Liver (tissue), 9 donors: ENCODE data around the gene HELZ2. TPM values are rescaled to one million over a fixed set of nuclear protein-coding genes. Genes with fewer than 3 reads are reported as not detected.

Source experiments
- DNase-seq: peaks from one replicate; pipeline ENCODE4 v3.0.0-alpha.2; 2017; ENCODE audit warnings: low spot score
- H3K27ac ChIP-seq, 2 donors: one replicate each; pipeline ENCODE4 v1.7.0; 2013; ENCODE audit warnings: inconsistent platforms in 2 of 2, low read length in 2 of 2, control low read depth in 1 of 2, low read depth in 1 of 2, mild to moderate bottlenecking in 1 of 2
- H3K27me3 ChIP-seq, 4 donors: one replicate each; pipeline versions ENCODE4 v1.6.1 to v1.7.0; 2013; ENCODE audit warnings: low read length in 3 of 4, inconsistent platforms in 1 of 4, mild to moderate bottlenecking in 1 of 4, moderate library complexity in 1 of 4; ENCODE audit not compliant: control insufficient read depth in 4 of 4, insufficient read depth in 4 of 4
- H3K36me3 ChIP-seq, 4 donors: one replicate each; pipeline versions ENCODE4 v1.6.1 to v1.7.0; 2013; ENCODE audit warnings: low read length in 3 of 4, mild to moderate bottlenecking in 3 of 4, low read depth in 1 of 4, moderate library complexity in 1 of 4; ENCODE audit not compliant: control insufficient read depth in 4 of 4, insufficient read depth in 3 of 4
- H3K4me1 ChIP-seq, 4 donors: one replicate each; pipeline versions ENCODE4 v1.6.1 to v1.7.0; 2013; ENCODE audit warnings: low read length in 3 of 4, mild to moderate bottlenecking in 3 of 4, moderate library complexity in 1 of 4; ENCODE audit not compliant: control insufficient read depth in 4 of 4, insufficient read depth in 4 of 4
- H3K4me3 ChIP-seq, 3 donors: one replicate each; pipeline versions ENCODE4 v1.6.1 to v1.7.0; 2013; ENCODE audit warnings: low read length in 3 of 3, control low read depth in 1 of 3, low read depth in 1 of 3, mild to moderate bottlenecking in 1 of 3
- H3K9ac ChIP-seq, 2 donors: one replicate each; pipeline ENCODE4 v1.7.0; 2013; ENCODE audit warnings: low read length in 2 of 2, mild to moderate bottlenecking in 2 of 2, moderate library complexity in 2 of 2, control low read depth in 1 of 2, low read depth in 1 of 2
- H3K9me3 ChIP-seq, 4 donors: one replicate each; pipeline versions ENCODE4 v1.6.1 to v1.7.0; 2013; ENCODE audit warnings: low read length in 3 of 4; ENCODE audit not compliant: control insufficient read depth in 4 of 4
- EGR1 ChIP-seq, 2 donors: IDR thresholded peaks; 2 replicates each; pipeline ENCODE4 v1.6.1; 2016 to 2018; ENCODE audit warnings: antibody characterized with exemption in 2 of 2, low read depth in 2 of 2
- FOXA1 ChIP-seq: IDR thresholded peaks from 2 replicates; pipeline ENCODE4 v1.6.1; 2016; ENCODE audit warnings: antibody characterized with exemption
- FOXA2 ChIP-seq: IDR thresholded peaks from 2 replicates; pipeline ENCODE4 v1.6.1; 2016; ENCODE audit warnings: antibody characterized with exemption
- GABPA ChIP-seq, 2 donors: IDR thresholded peaks in 1 of 2; conservative IDR thresholded peaks in 1 of 2; 2 replicates each; pipeline ENCODE4 v1.6.1; 2016; ENCODE audit warnings: antibody characterized with exemption in 2 of 2, mild to moderate bottlenecking in 1 of 2, moderate library complexity in 1 of 2
- HNF4A ChIP-seq, 2 donors: conservative IDR thresholded peaks; 2 replicates each; pipeline ENCODE4 v1.6.1; 2016; ENCODE audit warnings: antibody characterized with exemption in 2 of 2, mild to moderate bottlenecking in 2 of 2
- HNF4G ChIP-seq: IDR thresholded peaks from 2 replicates; pipeline ENCODE4 v1.6.1; 2016; ENCODE audit warnings: antibody characterized with exemption
- JUND ChIP-seq, 2 donors: IDR thresholded peaks; 2 replicates each; pipeline ENCODE4 v1.6.1; 2016; ENCODE audit warnings: antibody characterized with exemption in 2 of 2
- NR2F2 ChIP-seq: IDR thresholded peaks from 2 replicates; pipeline ENCODE4 v1.6.1; 2016; ENCODE audit warnings: antibody characterized with exemption
- RAD21 ChIP-seq, 2 donors: IDR thresholded peaks; 2 replicates each; pipeline ENCODE4 v1.6.1; 2016; ENCODE audit warnings: antibody characterized with exemption in 2 of 2, mild to moderate bottlenecking in 2 of 2
- RXRA ChIP-seq, 2 donors: IDR thresholded peaks; 2 replicates each; pipeline ENCODE4 v1.6.1; 2017 to 2018; ENCODE audit warnings: antibody characterized with exemption in 2 of 2, mild to moderate bottlenecking in 1 of 2
- SP1 ChIP-seq: IDR thresholded peaks from 2 replicates; pipeline ENCODE4 v1.6.1; 2018; ENCODE audit warnings: antibody characterized with exemption, mild to moderate bottlenecking
- TAF1 ChIP-seq: conservative IDR thresholded peaks from 2 replicates; pipeline ENCODE4 v1.6.1; 2016; ENCODE audit warnings: antibody characterized with exemption, mild to moderate bottlenecking
- YY1 ChIP-seq: IDR thresholded peaks from 2 replicates; pipeline ENCODE4 v1.6.1; 2016; ENCODE audit warnings: antibody characterized with exemption, mild to moderate bottlenecking
- WGBS: extraction: QIAGEN DNeasy Blood & Tissue Kit; methylation state at CpG from one replicate; pipeline ENCODE4 v1.1.7; 2013; 5-methylcytosine and 5-hydroxymethylcytosine counted together
- polyA plus RNA-seq, 2 donors: library from polyadenylated mRNA; stranded (reverse) in 1 of 2; unstranded in 1 of 2; fragments of 200-250 nt in 1 of 2; fragments of >200 nt in 1 of 2; fragmentation: Nextera tagmentation in 1 of 2; extraction: Ambion mirVana in 1 of 2; gene quantifications; one replicate each; pipeline versions ENCODE4 v1.2.1 to v1.2.3, GENCODE V29; 2013 to 2015
- total RNA-seq, 2 donors: library from RNA; depleted of rRNA; stranded (reverse); fragments of >200 nt; gene quantifications; one replicate each; pipeline ENCODE4 v1.2.3, GENCODE V29; 2014
- TF ChIP-seq, protein P1 (sequence below): IDR thresholded peaks from 2 replicates; pipeline ENCODE4 v1.6.1; 2016; ENCODE audit warnings: antibody characterized with exemption, mild to moderate bottlenecking
- TF ChIP-seq, protein P2 (sequence below): fragments of 150-350 bp; IDR thresholded peaks from 2 replicates; pipeline ENCODE4 v1.5.1; 2017; ENCODE audit warnings: improper control_type of control experiment, low read depth, low read length; ENCODE audit not compliant: missing input control
- TF ChIP-seq, protein P3 (sequence below): IDR thresholded peaks from 2 replicates; pipeline ENCODE4 v1.6.1; 2016; ENCODE audit warnings: antibody characterized with exemption
- TF ChIP-seq, protein P4 (sequence below): IDR thresholded peaks from 2 replicates; pipeline ENCODE4 v1.6.1; 2016; ENCODE audit warnings: antibody characterized with exemption
- TF ChIP-seq, protein P5 (sequence below): IDR thresholded peaks from 2 replicates; pipeline ENCODE4 v1.6.1; 2016; ENCODE audit warnings: antibody characterized with exemption
- donor health status: healthy.
- donor health status: healthy.
- donor health status: healthy.
- donor health status: healthy.
- donor health status: healthy.

The HELZ2 gene
- total and polyA plus RNA-seq, 4 donors = 3.7 to 26.6 (median 15.5) TPM

DNA sequence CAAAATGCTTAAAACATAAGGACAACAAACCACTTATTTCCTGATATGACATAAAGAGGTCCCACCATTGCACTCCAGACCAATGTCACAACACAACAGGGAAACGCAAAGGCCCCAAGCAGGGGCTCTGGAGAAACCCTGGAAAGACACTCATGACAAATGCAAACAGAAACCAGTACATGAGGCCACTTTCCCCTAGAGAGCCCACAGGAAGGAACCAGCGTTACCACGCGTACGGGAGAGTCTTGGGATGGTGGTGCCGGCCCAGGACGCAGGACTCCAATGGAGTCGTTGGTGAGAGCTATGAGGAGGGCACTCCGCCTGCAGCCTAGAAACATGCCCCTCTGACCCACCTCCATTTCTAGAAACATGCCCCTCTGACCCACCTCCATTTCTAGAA, 32.6 kb upstream of the HELZ2 start:
- Histone ChIP-seq H3K27ac (no peak overlapping the region), H3K36me3 (peaks cover 5 to 11% (median 10%) of the 10 kb centered on the region in 4 donors), H3K9ac (no peak overlapping the region), H3K9me3 (no peaks in the 10 kb centered on the region), H3K27me3 (no peaks in the 10 kb centered on the region), H3K4me1 (no peaks in the 10 kb centered on the region), H3K4me3 (no peak overlapping the region)
- DNase-seq = no peak
- TF ChIP-seq YY1 (no peak), HNF4G (no peak), EGR1 (IDR thresholded peaks at IDR 0.05; ENCODE audit: low read depth in 2 of 2) (no peak), RAD21 (IDR thresholded peaks at IDR 0.05) (no peak), NR2F2 (no peak), JUND (IDR thresholded peaks at IDR 0.05) (no peak)
- TF ChIP-seq, protein P1, sequence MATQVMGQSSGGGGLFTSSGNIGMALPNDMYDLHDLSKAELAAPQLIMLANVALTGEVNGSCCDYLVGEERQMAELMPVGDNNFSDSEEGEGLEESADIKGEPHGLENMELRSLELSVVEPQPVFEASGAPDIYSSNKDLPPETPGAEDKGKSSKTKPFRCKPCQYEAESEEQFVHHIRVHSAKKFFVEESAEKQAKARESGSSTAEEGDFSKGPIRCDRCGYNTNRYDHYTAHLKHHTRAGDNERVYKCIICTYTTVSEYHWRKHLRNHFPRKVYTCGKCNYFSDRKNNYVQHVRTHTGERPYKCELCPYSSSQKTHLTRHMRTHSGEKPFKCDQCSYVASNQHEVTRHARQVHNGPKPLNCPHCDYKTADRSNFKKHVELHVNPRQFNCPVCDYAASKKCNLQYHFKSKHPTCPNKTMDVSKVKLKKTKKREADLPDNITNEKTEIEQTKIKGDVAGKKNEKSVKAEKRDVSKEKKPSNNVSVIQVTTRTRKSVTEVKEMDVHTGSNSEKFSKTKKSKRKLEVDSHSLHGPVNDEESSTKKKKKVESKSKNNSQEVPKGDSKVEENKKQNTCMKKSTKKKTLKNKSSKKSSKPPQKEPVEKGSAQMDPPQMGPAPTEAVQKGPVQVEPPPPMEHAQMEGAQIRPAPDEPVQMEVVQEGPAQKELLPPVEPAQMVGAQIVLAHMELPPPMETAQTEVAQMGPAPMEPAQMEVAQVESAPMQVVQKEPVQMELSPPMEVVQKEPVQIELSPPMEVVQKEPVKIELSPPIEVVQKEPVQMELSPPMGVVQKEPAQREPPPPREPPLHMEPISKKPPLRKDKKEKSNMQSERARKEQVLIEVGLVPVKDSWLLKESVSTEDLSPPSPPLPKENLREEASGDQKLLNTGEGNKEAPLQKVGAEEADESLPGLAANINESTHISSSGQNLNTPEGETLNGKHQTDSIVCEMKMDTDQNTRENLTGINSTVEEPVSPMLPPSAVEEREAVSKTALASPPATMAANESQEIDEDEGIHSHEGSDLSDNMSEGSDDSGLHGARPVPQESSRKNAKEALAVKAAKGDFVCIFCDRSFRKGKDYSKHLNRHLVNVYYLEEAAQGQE = no peak
- TF ChIP-seq, protein P2, sequence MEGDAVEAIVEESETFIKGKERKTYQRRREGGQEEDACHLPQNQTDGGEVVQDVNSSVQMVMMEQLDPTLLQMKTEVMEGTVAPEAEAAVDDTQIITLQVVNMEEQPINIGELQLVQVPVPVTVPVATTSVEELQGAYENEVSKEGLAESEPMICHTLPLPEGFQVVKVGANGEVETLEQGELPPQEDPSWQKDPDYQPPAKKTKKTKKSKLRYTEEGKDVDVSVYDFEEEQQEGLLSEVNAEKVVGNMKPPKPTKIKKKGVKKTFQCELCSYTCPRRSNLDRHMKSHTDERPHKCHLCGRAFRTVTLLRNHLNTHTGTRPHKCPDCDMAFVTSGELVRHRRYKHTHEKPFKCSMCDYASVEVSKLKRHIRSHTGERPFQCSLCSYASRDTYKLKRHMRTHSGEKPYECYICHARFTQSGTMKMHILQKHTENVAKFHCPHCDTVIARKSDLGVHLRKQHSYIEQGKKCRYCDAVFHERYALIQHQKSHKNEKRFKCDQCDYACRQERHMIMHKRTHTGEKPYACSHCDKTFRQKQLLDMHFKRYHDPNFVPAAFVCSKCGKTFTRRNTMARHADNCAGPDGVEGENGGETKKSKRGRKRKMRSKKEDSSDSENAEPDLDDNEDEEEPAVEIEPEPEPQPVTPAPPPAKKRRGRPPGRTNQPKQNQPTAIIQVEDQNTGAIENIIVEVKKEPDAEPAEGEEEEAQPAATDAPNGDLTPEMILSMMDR = no peak
- TF ChIP-seq, protein P3, sequence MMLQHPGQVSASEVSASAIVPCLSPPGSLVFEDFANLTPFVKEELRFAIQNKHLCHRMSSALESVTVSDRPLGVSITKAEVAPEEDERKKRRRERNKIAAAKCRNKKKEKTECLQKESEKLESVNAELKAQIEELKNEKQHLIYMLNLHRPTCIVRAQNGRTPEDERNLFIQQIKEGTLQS = no peak
- WGBS = 92% methylated on average over 9 of the region's 9 CpGs

DNA sequence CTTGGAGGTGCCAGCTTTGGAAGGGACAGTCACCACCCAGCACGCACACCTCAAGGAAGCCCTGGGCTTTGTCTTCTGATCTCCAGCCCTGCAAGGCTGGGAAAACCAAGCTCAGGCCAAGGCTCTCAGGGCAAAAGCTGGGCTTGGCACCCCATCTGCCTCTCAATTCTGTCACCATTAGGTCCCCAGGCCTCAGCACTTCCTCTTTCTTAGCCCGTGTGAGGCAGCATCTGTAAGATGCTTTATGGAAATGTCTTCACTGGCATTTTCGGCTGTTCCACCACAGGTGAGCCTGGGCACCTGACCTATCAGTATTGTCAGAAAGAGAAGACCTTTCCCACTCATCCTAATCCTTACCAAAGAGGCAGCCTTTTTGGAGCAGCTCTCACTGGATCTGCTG, 28.3 kb upstream of the HELZ2 start:
- H3K9ac ChIP-seq = no peak overlapping the region
- peaks cover 7 to 38% (median 16%) of the 10 kb centered on the region in 4 donors for H3K36me3 ChIP-seq
- H3K9me3 ChIP-seq = no peaks in the 10 kb centered on the region
- TF ChIP-seq, protein P1 = no peak
- no peak for TF ChIP-seq JUND (IDR thresholded peaks at IDR 0.05)
- TF ChIP-seq RXRA (IDR thresholded peaks at IDR 0.05) = no peak
- TF ChIP-seq YY1 = no peak
- no peak for TF ChIP-seq GABPA (IDR thresholded peaks at IDR 0.05 in 1 of 2, conservative IDR thresholded peaks at IDR 0.05 in 1 of 2)
- TF ChIP-seq, protein P4, sequence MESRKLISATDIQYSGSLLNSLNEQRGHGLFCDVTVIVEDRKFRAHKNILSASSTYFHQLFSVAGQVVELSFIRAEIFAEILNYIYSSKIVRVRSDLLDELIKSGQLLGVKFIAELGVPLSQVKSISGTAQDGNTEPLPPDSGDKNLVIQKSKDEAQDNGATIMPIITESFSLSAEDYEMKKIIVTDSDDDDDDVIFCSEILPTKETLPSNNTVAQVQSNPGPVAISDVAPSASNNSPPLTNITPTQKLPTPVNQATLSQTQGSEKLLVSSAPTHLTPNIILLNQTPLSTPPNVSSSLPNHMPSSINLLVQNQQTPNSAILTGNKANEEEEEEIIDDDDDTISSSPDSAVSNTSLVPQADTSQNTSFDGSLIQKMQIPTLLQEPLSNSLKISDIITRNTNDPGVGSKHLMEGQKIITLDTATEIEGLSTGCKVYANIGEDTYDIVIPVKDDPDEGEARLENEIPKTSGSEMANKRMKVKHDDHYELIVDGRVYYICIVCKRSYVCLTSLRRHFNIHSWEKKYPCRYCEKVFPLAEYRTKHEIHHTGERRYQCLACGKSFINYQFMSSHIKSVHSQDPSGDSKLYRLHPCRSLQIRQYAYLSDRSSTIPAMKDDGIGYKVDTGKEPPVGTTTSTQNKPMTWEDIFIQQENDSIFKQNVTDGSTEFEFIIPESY = no peak
- TF ChIP-seq HNF4G = no peak
- no peak for TF ChIP-seq FOXA2
- TF ChIP-seq EGR1 (IDR thresholded peaks at IDR 0.05; ENCODE audit: low read depth in 2 of 2) = no peak
- no peak for TF ChIP-seq HNF4A (conservative IDR thresholded peaks at IDR 0.05)
- TF ChIP-seq, protein P2 = no peak
- TF ChIP-seq, protein P3 = no peak
- TF ChIP-seq FOXA1 = no peak
- no peak for TF ChIP-seq TAF1
- no peak for TF ChIP-seq SP1
- no peak for TF ChIP-seq RAD21 (IDR thresholded peaks at IDR 0.05)
- TF ChIP-seq NR2F2 = no peak
- TF ChIP-seq, protein P5, sequence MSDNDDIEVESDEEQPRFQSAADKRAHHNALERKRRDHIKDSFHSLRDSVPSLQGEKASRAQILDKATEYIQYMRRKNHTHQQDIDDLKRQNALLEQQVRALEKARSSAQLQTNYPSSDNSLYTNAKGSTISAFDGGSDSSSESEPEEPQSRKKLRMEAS = no peak
- no peak overlapping the region for H3K27ac ChIP-seq
- H3K27me3 ChIP-seq = no peaks in the 10 kb centered on the region
- no peaks in the 10 kb centered on the region for H3K4me1 ChIP-seq
- DNase-seq = no peak
- WGBS = 89% methylated on average over 3 of the region's 3 CpGs
- no peak overlapping the region for H3K4me3 ChIP-seq
